Measurements from ENCODE around the gene SMYD3. TPM values are rescaled to one million over a fixed set of nuclear protein-coding genes. Genes with fewer than 3 reads are reported as not detected.

The SMYD3 gene
- total and polyA plus RNA-seq, 9 of the 15 experiments (the other 6 are each of a cell fraction or from before 2014, with no cell fraction given): 128 to 440 (median 197) TPM

GRCh38 chr1:246306415-246307037 lies 200.6 kb downstream of the SMYD3 start (continued):
- TF ChIP-seq PCBP2 (IDR thresholded peaks at IDR 0.05; ENCODE audit: low read depth, low read length, poor library complexity, severe bottlenecking) (no peak), HDAC2 (IDR thresholded peaks at IDR 0.05) (peak; percentile 62), CHD2 (IDR thresholded peaks at IDR 0.05; ENCODE audit: low read depth, low read length) (no peak), ZNF696 (CRISPR knock-in tag; conservative IDR thresholded peaks at IDR 0.05) (no peak), HDAC8 (tag; IDR thresholded peaks at IDR 0.05) (no peak), NCOA6 (IDR thresholded peaks at IDR 0.05) (no peak), TRIM28 (IDR thresholded peaks at IDR 0.05) (no peak), ZNF780A (CRISPR knock-in tag; IDR thresholded peaks at IDR 0.05) (no peak), RBM14 (IDR thresholded peaks at IDR 0.05; ENCODE audit: borderline replicate concordance, insufficient read depth, low read depth, low read length) (no peak), TFAM (CRISPR knock-in tag; conservative IDR thresholded peaks at IDR 0.05) (no peak), ZNF398 (CRISPR knock-in tag; IDR thresholded peaks at IDR 0.05) (no peak), MITF (IDR thresholded peaks at IDR 0.05) (peak; percentile 75; the same call in 1 of the 2 replicates), MAFK (IDR thresholded peaks at IDR 0.05; ENCODE audit: low read length) (peak; percentile 97), SLC30A9 (CRISPR knock-in tag; IDR thresholded peaks at IDR 0.05) (no peak), SRF (CRISPR knock-in tag; IDR thresholded peaks at IDR 0.05) (no peak), FOXO4 (CRISPR knock-in tag; IDR thresholded peaks at IDR 0.05) (no peak)

Data from K562 (cell line).